Stomach (tissue), 4 donors: Measurements from ENCODE around the gene APOL4.

Source experiments
- CTCF ChIP-seq, 7 experiments: fragments of 450-650 bp in 4 of 7; fragments of 200-600 bp in 3 of 7; sonication (generic) in 3 of 7; IDR thresholded peaks; one replicate each; pipeline ENCODE4 v1.5.1; 2016 to 2019; ENCODE audit warnings: antibody characterized with exemption in 7 of 7, control low read depth in 2 of 7, mild to moderate bottlenecking in 1 of 7
- POLR2A ChIP-seq, 4 donors: fragments of 450-650 bp; IDR thresholded peaks; one replicate each; pipeline ENCODE4 v1.6.1; 2016; ENCODE audit warnings: antibody characterized with exemption in 4 of 4, control low read depth in 2 of 4, mild to moderate bottlenecking in 1 of 4, moderate library complexity in 1 of 4

GRCh38 chr22:36234213-36234612 lies 32.6 kb upstream of the APOL4 start:
- TF ChIP-seq CTCF (IDR thresholded peaks at IDR 0.05) (no peak), POLR2A (IDR thresholded peaks at IDR 0.05) (no peak)
